ENCODE data around the gene PTPRR.
"Not testable (repeated sequence)": the region's sequence is repeated elsewhere in the genome, so short reads cannot be mapped to it uniquely, and the experiment has no call there.

The PTPRR gene

DNA sequence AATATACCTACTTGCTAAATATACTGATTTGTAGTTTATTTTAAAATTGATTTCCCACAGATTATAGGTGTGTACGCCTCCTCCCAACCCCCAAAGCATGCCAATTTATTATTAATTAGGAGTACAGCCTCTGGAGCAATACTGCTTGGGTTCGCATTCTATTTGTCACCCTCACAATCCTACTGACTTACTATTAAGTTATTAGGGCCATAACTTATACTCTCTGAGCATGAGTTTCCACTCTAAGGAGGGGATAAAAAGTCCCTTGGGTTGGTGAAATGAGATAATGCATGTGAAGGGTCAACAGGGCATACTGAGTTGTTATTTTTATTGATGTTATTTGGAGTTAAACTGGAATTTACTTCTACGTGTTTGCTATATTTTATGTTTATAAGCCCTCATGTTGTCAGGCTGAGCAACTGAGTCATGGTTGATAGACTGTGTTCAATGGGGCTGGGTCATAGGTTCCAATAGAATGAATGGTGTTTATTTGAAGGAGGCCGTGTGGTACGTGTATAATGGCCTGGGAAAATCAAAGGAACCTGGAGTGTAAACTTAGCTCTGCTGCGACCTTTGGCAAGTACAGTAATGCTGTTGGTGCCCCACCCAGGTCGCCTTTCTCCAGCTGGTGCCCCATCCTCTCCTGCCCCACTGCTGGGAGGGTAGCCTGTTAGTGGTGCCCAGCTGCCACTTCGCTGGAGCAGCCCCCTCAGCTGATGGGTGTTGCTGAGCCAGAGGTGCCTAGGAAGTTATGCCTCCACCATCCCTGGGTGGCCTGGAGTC lies 184.0 kb downstream of the PTPRR start:
- DNase-seq, result peak; percentile 1

- not testable (repeated sequence) for DNase-seq
These were observed 185.3 kb downstream of the PTPRR start for GRCh38 chr12:70735197-70735596.

- peak; percentile 58 for DNase-seq
These were observed 187.2 kb downstream of the PTPRR start for GRCh38 chr12:70733385-70733784.

DNA sequence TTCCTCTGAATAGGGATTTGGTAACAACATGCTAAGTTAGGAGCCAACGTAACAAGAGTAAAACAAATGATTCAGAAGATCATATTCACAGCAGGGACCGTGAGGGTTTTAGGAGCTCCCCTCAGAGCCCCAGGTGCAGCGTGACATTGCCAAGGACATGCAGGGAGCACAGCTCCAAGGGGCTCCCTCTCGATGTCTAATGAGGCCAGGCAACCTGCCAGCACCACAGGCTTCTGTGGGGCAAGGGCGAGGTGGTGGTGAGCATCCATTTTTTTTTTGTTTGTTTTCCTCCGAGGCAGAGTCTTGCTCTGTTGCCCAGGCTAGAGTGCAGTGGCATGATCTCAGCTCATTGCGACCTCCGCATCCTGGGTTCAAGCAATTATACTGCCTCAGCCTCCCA lies 188.3 kb downstream of the PTPRR start:
- peak; percentile 66 for DNase-seq

DNA sequence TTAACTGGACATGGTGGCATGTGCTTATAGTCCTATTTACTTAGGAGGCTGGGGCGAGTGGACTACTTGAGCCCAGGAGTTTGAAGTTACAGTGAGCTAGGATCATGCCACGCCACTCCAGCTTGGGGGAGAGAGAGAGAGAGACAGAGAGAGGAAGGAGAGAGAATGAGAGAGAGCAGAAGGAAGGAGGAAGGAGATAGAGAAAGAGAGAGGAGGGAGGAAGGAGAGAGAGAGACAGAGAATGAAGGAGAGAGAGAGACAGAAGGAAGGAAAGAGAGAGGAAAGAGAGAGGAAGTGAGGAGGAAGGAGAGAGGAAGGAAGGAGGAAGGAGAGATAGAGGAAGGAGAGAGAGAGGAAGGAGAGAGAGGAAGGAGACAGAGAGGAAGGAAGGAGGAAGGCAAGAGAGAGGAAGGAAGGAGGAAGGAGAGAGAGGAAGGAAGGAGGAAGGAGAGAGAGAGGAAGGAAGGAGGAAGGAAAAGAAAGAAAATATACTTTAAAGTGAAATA lies 189.8 kb downstream of the PTPRR start:
- no peak for DNase-seq

- DNase-seq, result peak; percentile 4
These were observed 196.1 kb downstream of the PTPRR start for GRCh38 chr12:70724444-70724843.

DNA sequence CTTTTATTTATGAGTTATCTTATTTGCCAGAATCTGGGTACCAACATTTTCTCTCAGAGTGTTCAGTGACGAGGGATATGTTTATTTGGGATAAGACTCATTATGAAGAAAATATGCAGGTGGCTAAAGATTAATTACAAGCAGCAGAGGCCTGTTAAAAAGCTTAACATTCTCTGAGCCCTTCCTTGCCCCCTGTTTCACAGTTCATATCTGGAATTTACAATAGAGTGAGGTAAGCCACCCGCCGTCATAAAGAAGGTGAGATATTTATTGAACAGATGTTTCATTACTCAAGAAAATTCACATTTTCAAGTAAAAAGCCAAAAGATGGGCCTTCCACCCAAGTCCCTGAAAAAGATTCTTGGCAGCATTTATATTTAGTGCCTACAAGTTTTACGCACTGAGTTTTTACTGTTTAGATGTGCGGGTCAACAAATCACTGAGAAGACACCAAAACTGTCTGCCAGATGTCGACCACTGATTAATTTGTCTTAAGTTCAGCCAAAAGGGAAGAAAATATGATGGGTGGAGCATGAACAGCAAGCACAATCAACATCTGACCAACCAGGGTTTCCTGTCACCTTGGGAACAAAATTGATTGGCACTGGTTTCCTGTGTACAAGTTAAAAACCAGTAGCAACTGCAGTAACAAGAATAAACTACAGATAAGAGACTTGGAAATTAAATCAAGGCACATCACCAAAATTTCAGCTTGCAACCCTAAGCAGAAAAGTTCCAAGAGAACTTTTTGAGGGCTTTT lies 197.8 kb downstream of the PTPRR start:
- DNase-seq, result no peak

- DNase-seq, result no peak
These were observed 198.7 kb downstream of the PTPRR start for GRCh38 chr12:70721656-70722357.

GRCh38 chr12:70721216-70721615 lies 199.3 kb downstream of the PTPRR start:
- no peak for DNase-seq

DNA sequence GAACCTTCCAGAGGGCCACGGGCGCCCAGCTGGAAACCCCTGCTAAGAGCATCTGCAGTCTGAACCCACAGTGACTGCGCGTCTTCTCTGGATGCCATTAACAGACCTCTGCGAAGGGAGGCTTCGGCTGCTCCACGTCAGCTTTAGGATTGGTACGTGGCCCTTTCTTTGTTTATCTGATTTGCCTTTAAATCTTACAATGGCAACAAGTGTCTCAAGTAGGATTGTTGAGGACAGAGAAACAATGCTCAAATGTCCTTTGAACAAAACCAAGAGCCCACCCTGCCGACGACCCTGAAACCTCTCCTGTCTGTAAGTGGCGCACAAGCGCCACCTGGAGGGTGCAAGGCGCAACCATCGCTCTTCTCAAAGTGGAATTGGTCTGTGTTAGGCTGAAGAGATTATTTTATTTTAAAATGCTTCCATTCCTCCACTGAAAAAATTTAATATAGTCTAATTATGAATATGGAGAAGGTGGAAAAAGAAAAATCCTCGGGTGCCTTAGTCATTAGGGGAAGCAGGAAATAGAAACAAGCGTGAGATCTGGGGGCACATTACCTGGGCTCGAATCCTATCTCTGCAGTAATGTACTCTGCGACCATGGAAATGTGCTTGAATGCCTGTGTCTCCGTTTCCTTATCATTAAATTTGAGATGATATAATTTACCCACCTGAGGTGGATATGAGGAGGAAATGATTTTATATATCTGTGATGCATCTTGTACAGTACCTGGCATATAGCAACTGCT lies 200.7 kb downstream of the PTPRR start:
- peak; percentile 52 for DNase-seq

GRCh38 chr12:70719071-70719470 lies 201.5 kb downstream of the PTPRR start:
- DNase-seq, result no peak

DNA sequence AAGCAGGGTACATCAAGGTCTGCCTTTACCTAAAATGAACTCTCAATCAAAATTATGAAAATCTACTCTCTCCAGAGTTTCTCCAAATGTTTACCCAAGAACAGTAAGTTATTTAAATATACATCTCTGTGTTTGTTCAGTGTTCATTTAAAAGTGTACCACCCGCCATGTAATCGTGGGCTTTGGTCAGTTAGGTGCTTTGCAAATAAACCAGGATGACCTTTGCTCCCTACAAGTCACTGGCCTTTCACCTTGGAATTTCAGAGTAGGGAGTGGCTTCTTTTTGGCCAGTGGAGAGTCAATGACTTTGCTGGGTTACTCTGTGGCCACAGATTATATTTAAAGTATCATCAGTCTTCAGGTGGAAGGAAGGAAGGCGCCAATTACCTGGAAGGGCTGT lies 208.7 kb downstream of the PTPRR start:
- peak; percentile 43 for DNase-seq

GRCh38 chr12:70709022-70709421 lies 211.5 kb downstream of the PTPRR start:
- no peak for DNase-seq

- DNase-seq, result no peak
These were observed 213.9 kb downstream of the PTPRR start for GRCh38 chr12:70706611-70707010.

- DNase-seq, result no peak
These were observed 222.2 kb downstream of the PTPRR start for GRCh38 chr12:70698345-70698744.

GRCh38 chr12:70695361-70696023 lies 225.0 kb downstream of the PTPRR start:
- DNase-seq, result no peak

DNA sequence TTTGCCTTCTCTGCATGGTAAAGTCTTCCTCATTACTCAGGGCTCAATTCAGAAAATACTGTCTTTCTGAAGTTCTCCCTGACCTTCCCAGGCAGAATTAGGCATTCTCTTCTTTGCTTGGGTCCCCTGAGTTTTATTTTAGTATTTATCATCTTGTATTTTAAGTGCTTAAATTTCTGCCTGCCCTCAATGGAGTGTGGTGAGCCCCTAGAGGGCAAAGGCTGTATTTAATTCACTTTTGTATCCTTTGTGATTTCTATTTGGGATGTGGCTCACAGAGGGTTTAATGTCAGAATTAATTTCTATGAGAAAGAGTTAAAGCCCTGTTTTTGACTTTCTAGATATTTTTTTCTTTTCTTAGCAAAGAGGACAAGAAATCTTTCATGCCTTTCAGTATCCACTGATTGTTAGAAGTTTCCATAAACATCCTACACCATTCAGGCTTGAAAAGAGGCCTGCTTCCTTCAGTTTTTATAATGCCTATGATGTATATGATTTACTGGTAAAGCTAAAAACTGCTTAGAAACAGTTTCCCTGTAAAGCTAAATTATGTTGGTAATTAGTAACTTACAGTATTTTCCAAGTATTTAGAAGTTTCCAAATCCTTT lies 227.8 kb downstream of the PTPRR start:
- DNase-seq, result peak; percentile 6

- no peak for DNase-seq
These were observed 229.4 kb downstream of the PTPRR start for GRCh38 chr12:70691018-70691672.

GRCh38 chr12:70686907-70687306 lies 233.6 kb downstream of the PTPRR start:
- no peak for DNase-seq

GRCh38 chr12:70686299-70686698 lies 234.2 kb downstream of the PTPRR start:
- no peak for DNase-seq

GRCh38 chr12:70683976-70684375 lies 236.6 kb downstream of the PTPRR start:
- DNase-seq, result no peak
